GM10248 (cell line): ENCODE results near the gene C5.

Source experiments
- CTCF ChIA-PET: fragments of 300-600 bp; sonication (Branson Sonifier 250); formaldehyde crosslinking; extraction: SDS; loops from one replicate; lab custom pipeline; 2021; ENCODE audit warnings: antibody characterized with exemption; lab: Yijun Ruan, JAX
- POLR2A ChIA-PET: fragments of 350-650 bp; sonication (Branson Sonifier 250); formaldehyde crosslinking; extraction: SDS; loops from one replicate; lab custom pipeline; 2020; ENCODE audit warnings: antibody characterized with exemption; lab: Yijun Ruan, JAX
- DNase-seq: peaks from one replicate; pipeline ENCODE4 v3.0.0; 2012; ENCODE audit errors: extremely low spot score
- TF ChIP-seq, protein P1 (sequence below): IDR thresholded peaks from 2 replicates; pipeline ENCODE4 v1.5.1; 2012; ENCODE audit warnings: mild to moderate bottlenecking, low read depth; ENCODE audit errors: extremely low read depth, missing control alignments, control extremely low read depth

Gene C5

GRCh38 chr9:120902569-120903535 lies 147.2 kb downstream of the C5 start:
- no peak for DNase-seq
- ChIA-PET POLR2A (interaction anchor here (1.1 to 1.6 kb wide), 2 partner anchors 10 to 23 kb away, joined by 3 to 4 read pairs; no protein-coding TSS in a partner anchor), CTCF (interaction anchor here (0.9 to 2.8 kb wide), 7 partner anchors 10 to 39 kb away, joined by 3 to 10 read pairs (median 4); no protein-coding TSS in a partner anchor)
- TF ChIP-seq, protein P1, sequence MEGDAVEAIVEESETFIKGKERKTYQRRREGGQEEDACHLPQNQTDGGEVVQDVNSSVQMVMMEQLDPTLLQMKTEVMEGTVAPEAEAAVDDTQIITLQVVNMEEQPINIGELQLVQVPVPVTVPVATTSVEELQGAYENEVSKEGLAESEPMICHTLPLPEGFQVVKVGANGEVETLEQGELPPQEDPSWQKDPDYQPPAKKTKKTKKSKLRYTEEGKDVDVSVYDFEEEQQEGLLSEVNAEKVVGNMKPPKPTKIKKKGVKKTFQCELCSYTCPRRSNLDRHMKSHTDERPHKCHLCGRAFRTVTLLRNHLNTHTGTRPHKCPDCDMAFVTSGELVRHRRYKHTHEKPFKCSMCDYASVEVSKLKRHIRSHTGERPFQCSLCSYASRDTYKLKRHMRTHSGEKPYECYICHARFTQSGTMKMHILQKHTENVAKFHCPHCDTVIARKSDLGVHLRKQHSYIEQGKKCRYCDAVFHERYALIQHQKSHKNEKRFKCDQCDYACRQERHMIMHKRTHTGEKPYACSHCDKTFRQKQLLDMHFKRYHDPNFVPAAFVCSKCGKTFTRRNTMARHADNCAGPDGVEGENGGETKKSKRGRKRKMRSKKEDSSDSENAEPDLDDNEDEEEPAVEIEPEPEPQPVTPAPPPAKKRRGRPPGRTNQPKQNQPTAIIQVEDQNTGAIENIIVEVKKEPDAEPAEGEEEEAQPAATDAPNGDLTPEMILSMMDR, result no peak
